ENCODE measurements around the gene BEGAIN. TPM values are rescaled to one million over a fixed set of nuclear protein-coding genes. Genes with fewer than 3 reads are reported as not detected.

Gene BEGAIN
- total and polyA plus RNA-seq, 2 donors = 1.8 to 3.1 TPM

DNA sequence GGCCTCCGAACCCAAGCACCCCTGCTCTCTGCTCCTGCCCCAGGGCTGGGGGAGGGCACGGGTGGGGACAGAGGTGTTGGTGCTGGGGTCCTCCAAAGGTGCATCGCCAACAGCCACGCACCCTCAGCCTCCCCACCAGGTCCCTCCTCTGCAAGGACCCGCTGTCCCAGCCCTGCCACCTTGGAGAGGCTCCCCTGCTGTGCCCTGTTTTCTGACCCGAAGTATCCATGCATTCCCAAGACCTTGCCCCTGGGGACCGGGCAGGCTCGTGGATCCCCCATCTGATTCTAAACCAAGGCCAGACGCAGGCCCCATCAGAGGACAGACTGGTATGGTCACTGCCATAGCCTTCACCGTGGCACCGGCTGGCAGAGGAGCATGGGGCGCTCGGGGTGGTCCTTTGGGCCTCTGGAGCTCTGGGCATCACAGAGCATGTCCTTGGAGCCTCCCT, 22.7 kb upstream of the BEGAIN start:
- no peak for DNase-seq (ENCODE audit: extremely low spot score)
- H3K4me1 ChIP-seq (ENCODE audit: insufficient read depth) = no peaks in the 10 kb centered on the region
- H3K4me3 ChIP-seq (ENCODE audit: low read depth, low read length) = no peak overlapping the region
- H3K36me3 ChIP-seq (ENCODE audit: insufficient read depth) = no peaks in the 10 kb centered on the region
- WGBS = 93% methylated on average over 13 of the region's 13 CpGs
- H3K27ac ChIP-seq (ENCODE audit: low read depth) = no peak overlapping the region

DNA sequence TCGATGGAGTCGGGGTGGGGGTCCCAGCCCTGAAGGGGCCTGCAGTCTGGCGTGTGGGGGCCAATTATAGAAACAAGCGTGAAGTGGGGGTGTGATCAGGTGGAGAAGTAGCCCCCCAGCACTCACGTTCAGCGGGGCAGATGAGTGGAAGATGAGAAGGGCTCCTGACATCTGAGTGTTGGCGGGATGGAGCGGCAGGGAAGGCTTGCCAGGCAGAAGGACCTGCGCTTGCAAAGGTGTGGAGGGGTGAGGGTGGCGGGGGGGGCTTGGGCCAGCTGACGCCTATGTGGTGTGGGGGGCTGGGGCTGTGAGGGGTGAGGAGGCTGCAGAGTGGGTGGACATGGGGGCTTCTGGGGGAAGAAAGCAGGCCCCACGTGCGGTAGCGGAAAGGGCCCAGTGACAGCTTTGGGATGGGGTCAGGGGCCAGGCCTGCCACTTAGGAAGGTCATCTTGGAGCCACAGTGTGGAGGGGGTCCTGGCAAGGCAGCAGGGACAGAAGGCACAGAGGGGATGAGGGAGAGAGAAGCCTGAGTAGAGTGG, 22.2 kb upstream of the BEGAIN start:
- Histone ChIP-seq H3K4me3 (ENCODE audit: low read depth, low read length) (no peak overlapping the region), H3K27ac (ENCODE audit: low read depth) (no peak overlapping the region), H3K4me1 (ENCODE audit: insufficient read depth) (no peaks in the 10 kb centered on the region), H3K36me3 (ENCODE audit: insufficient read depth) (no peaks in the 10 kb centered on the region)
- WGBS = 88% methylated on average over 14 of the region's 14 CpGs
- DNase-seq (ENCODE audit: extremely low spot score) = no peak

DNA sequence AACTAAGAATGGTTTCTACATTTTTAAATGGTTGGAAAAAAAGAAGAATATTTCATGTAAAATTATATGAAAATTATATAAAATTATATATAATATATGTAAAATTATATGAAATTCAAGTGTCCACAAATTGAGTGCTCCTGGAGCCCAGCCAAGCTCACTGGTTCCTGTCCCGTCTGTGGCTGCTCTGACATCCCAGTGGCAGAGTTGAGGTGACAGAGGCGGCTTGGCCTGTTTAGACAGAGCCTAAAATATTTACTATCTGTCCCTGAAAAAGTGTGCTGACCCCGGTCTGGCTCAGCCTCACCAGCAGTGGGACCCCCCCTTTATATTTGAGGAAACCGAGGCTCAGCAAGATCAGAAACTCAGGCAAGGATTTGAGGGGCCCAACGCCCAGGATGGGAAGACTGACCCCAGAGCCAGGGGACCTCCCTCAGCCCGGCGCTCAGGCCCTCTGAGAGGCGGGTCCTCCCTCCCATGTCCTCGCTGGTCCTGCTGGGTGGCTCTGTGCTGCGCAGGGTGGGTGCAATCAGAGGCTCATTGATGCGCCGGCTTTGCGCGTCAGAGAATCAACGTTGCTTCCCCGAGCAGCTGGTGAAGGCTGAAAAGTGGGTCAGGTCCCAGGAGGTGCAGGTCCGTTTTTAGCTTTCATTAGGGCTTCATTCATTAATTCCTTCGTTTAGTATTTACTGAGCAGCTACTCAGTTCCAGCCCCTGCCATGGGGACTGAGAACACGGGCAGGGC, 21.5 kb upstream of the BEGAIN start:
- 83% methylated on average over 19 of the region's 19 CpGs for WGBS
- no peak for DNase-seq (ENCODE audit: extremely low spot score)
- H3K4me3 ChIP-seq (ENCODE audit: low read depth, low read length) = no peak overlapping the region
- no peaks in the 10 kb centered on the region for H3K4me1 ChIP-seq (ENCODE audit: insufficient read depth)
- H3K36me3 ChIP-seq (ENCODE audit: insufficient read depth) = no peaks in the 10 kb centered on the region
- no peak overlapping the region for H3K27ac ChIP-seq (ENCODE audit: low read depth)

DNA sequence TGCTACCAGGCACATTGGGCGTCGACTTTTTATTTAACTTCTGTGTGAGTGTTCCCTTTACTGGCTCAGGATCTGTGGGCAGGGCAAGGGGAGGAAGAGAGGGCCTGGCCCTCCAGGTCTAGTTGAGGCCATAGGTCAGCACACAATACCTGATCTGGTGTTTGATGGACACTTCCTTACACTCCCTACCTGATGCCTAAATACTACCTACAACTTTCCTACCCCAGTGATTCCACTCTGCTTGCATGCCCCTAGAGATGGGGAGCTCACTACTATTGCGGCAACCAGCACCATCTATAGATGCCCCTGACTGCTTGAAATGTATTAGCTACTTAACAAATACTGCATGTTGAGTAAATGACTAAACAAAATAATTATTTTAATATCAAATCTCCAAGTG, 20.8 kb upstream of the BEGAIN start:
- Histone ChIP-seq H3K4me1 (ENCODE audit: insufficient read depth) (no peaks in the 10 kb centered on the region), H3K4me3 (ENCODE audit: low read depth, low read length) (no peak overlapping the region), H3K27ac (ENCODE audit: low read depth) (no peak overlapping the region), H3K36me3 (ENCODE audit: insufficient read depth) (no peaks in the 10 kb centered on the region)
- WGBS = 94% methylated on average over 3 of the region's 3 CpGs
- no peak for DNase-seq (ENCODE audit: extremely low spot score)

DNA sequence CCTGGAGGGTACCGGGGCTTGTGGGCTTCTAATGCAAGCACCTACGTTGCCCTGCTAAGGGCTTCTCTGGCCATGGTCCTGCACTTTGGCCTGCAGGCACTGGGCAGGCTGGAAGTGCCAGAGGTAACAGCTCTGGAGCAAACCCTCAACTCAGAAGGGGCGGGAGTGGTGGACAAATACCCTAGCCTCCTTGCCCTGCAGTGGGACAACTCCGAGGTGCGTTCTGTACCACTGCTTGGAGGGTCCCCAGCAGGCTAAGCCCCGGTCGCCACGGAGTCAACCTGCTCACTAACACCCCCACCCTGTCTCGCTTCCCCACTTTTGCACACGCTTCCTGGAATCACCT, 20.4 kb upstream of the BEGAIN start:
- no peak for DNase-seq (ENCODE audit: extremely low spot score)
- 91% methylated on average over 10 of the region's 10 CpGs for WGBS
- Histone ChIP-seq H3K4me3 (ENCODE audit: low read depth, low read length) (no peak overlapping the region), H3K36me3 (ENCODE audit: insufficient read depth) (no peaks in the 10 kb centered on the region), H3K27ac (ENCODE audit: low read depth) (no peak overlapping the region), H3K4me1 (ENCODE audit: insufficient read depth) (no peaks in the 10 kb centered on the region)

DNA sequence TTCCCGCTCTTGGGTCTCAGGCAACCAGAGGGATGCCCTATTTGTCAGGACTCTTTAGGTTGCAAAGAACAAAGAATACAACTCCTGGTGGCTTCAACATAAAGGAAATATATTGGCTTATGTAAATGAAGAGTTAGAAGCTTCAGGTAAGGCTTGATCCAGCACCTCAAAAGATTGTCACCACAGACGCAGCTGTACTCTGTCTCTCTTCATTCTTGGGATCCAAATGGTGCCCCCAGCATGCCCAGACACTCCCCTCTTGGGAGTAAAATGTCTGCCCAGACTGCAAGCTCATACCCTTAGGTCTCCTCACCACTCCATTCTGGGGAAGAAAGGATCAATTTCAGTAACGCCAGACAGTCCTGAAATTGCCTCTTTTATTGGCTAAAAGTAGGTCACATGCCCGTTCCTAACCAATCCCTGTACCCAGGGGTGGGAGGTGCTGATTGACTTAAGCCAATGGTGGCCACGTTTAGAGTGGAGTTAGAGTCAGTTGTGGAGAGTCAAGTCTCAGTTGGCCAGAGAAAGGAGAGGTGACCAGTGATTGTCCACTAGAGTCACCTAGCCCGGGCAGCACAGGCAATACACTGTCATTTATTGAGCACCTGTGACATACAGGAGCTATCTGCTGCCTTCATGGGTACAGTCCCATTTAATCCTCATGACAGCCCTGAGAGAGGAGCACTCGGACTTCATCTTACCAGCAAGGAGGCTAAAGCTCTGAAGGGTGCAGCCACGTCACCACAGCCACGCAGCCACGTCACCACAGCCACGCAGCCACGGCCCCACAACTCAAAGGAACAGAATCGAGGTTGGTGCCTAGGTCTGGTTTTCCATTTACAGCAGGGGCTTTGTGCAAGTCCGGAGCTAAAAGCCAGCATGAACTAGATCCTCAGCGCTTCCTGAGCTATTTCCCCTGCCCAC, 19.7 kb upstream of the BEGAIN start:
- WGBS = 88% methylated on average over 15 of the region's 15 CpGs

DNA sequence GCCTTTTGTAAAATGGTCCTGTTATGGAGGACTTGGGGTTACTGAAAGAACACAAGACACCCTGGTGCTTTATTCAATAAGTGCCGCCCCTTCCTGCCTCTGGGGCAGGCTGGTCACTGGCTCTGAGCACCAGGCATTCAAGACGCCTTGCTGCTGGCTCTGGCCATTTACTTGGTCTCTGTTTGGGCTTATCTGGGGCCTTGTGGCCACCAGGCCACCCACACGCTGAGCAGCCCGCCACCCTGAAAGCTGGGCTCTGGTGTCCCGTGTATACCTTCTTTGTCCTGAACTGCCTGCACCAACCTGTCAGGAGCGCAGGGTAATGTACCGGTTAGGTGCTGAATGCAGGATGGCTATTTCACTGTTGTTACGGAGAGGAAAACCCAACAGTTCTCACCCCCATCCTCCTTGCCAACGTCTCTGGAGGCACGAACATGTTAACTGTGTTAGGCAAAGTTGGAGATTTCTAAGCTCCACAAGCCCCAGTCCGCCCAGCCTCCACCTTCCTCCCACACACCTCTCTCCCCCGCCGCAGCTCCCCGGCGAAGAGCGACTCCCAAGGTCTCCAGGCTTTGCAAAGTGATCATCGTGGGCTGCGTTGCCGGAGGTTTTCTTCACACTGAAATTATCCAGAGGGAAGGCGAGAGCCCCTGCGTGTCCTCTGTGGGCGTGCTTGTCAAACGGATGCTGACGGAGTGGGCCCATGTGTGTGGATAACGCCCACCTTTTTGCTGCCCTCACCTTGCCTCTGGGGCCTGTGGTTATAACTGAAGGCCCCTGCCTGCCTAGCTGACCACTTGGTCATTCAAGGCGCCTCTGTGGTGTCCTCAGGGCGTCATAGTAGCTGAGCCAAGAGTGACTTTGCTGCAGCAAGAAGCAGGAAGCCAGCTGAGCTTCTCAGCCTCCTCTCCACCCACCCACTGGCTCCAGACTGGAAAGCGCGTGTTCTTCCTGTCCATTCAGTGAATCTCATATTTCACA, 18.8 kb upstream of the BEGAIN start:
- Histone ChIP-seq H3K27ac (ENCODE audit: low read depth) (no peak overlapping the region), H3K36me3 (ENCODE audit: insufficient read depth) (no peaks in the 10 kb centered on the region), H3K4me3 (ENCODE audit: low read depth, low read length) (no peak overlapping the region), H3K4me1 (ENCODE audit: insufficient read depth) (no peaks in the 10 kb centered on the region)
- WGBS = 80% methylated on average over 29 of the region's 29 CpGs
- DNase-seq (ENCODE audit: extremely low spot score) = no peak

More for the DNA sequence above, 19.7 kb upstream of the BEGAIN start:
- no peak for DNase-seq (ENCODE audit: extremely low spot score)
- Histone ChIP-seq H3K4me3 (ENCODE audit: low read depth, low read length) (no peak overlapping the region), H3K36me3 (ENCODE audit: insufficient read depth) (no peaks in the 10 kb centered on the region), H3K4me1 (ENCODE audit: insufficient read depth) (no peaks in the 10 kb centered on the region), H3K27ac (ENCODE audit: low read depth) (no peak overlapping the region)

DNA sequence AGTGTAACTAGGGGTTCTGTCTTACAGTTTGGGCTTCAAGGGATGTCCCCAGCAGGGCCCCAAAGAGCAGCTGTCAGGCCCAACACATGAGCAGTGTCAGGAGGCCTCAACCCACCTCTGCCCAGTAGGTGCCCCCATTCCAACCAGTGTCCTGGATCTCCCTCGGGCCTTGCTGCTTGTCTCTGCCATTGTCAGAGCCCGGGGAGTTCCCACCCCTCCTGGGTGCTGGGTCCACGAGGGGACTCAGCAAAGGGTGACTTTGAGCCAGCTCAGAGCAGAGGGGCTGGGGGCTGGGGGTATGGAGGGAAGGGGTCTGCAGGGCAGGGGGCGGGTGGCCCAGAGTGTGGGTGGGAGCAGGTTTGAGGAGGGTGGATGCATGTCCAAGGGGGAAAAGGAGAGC, 18.0 kb upstream of the BEGAIN start:
- Histone ChIP-seq H3K4me1 (ENCODE audit: insufficient read depth) (no peaks in the 10 kb centered on the region), H3K36me3 (ENCODE audit: insufficient read depth) (no peaks in the 10 kb centered on the region), H3K4me3 (ENCODE audit: low read depth, low read length) (no peak overlapping the region), H3K27ac (ENCODE audit: low read depth) (no peak overlapping the region)
- WGBS = 83% methylated on average over 4 of the region's 4 CpGs
- DNase-seq (ENCODE audit: extremely low spot score) = no peak

DNA sequence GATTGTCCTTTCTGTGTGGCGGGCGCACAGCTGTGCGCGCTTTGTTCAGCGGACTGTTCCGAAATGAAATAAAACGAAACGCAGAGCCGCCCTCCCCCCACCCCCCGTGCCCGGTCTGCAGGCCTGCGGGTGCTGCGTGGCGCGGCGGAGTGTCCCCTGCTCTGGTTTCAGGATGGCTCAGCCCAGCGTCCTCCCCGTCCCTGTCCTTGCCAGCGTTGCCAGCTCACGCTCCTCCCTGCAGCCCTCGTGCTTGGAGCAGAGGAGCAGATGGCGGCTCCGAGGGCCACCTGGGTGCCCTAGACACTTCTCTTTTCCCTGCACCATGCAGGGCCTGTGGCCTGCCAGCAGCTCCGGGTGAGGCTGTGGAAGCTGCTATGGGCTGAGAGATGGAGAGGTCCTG, 17.5 kb upstream of the BEGAIN start:
- no peaks in the 10 kb centered on the region for H3K4me1 ChIP-seq (ENCODE audit: insufficient read depth)
- H3K36me3 ChIP-seq (ENCODE audit: insufficient read depth) = no peaks in the 10 kb centered on the region
- H3K27ac ChIP-seq (ENCODE audit: low read depth) = no peak overlapping the region
- DNase-seq (ENCODE audit: extremely low spot score) = no peak
- WGBS = 92% methylated on average over 24 of the region's 24 CpGs
- no peak overlapping the region for H3K4me3 ChIP-seq (ENCODE audit: low read depth, low read length)

DNA sequence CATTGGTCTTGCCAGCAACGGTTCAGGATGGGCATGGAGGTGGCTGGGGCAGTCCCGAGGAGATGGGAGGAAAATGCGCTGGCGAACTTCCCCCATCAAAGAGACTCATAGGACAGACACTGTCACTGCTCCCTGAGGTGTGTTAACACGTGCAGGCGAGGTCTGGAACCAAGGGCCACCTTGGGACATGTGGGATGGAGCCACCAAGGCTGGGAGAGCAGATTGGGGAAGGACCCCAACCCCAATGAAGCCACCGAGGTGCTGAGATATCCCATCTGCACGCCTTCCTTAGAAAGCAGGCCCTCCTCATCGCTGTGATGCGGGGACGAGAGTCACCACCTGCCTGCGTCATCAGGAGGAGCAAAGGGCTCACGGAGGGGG, 16.9 kb upstream of the BEGAIN start:
- WGBS = 94% methylated on average over 13 of the region's 13 CpGs
- no peak overlapping the region for H3K4me3 ChIP-seq (ENCODE audit: low read depth, low read length)
- no peak overlapping the region for H3K27ac ChIP-seq (ENCODE audit: low read depth)
- DNase-seq (ENCODE audit: extremely low spot score) = no peak
- H3K36me3 ChIP-seq (ENCODE audit: insufficient read depth) = no peaks in the 10 kb centered on the region
- no peaks in the 10 kb centered on the region for H3K4me1 ChIP-seq (ENCODE audit: insufficient read depth)

DNA sequence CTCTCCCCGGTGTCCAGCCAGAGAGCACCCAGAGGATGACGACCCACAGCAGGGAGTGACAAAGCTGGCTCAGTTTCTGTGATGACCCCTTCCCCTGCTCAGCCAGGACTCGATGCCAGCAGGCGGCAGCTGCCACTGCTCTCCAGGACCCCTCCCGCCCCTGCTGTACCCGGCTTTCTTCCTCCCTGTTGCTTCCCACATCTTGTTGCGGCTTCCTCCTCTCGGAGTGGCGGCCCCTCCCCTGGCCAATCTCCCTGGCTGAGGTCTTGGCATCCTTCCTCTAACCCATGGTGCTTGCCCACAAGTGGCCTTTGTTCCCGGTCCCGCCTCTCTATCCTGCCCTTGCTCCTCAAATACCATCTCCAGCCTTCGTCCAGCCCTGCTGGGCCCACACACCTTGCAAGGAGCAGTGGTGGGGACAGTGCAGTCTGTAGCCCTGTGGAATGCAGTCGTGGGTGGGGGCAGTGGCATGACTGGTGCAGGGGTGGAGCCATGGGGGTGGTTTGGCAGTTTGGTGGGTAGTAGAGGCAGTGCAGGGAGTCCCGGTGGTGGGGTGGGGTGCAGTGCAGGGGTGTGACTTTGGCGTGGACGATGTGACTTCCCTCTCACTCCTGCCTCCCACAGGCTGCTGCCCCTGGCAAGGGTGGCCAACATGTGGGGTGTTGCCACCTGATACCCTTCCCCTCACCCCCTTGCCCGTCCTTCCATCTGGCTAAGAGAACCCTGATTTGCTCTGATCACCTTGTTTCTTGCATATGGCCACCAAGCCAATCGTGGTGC, 16.3 kb upstream of the BEGAIN start:
- 69% methylated on average over 18 of the region's 18 CpGs for WGBS
- H3K4me1 ChIP-seq (ENCODE audit: insufficient read depth) = no peaks in the 10 kb centered on the region
- H3K36me3 ChIP-seq (ENCODE audit: insufficient read depth) = no peaks in the 10 kb centered on the region
- H3K4me3 ChIP-seq (ENCODE audit: low read depth, low read length) = no peak overlapping the region
- no peak for DNase-seq (ENCODE audit: extremely low spot score)
- H3K27ac ChIP-seq (ENCODE audit: low read depth) = no peak overlapping the region

DNA sequence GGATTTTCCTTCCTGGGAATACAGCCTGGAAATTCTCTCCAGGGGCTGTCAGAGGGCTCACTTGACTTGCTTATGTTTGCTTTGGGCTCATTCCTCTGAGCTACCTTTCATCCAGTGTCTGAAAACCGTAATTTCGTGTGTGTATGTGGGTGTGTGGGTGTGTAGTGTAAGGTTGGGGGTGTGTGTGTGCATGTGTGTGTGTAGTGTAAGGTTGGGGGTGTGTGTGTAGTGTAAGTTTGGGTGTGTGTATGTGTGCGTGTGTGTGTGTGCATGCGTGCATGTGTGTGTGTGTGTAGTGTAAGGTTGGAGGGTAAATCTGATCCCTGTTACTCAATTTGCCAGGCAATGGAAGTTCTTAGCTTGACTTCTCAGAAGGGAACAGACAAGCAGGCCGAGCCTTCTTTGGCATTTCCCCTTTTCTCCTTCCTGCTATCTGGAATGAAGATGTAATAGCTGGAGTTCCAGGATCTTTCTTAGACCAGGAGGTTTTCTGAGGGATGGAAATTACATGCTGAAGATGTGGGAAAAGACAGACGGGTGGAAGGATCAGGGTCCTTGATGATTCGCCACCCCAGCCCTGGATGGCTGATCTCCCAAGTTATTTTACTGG, 15.5 kb upstream of the BEGAIN start:
- DNase-seq (ENCODE audit: extremely low spot score) = no peak
- WGBS = 64% methylated on average over 7 of the region's 7 CpGs
- Histone ChIP-seq H3K36me3 (ENCODE audit: insufficient read depth) (no peaks in the 10 kb centered on the region), H3K4me3 (ENCODE audit: low read depth, low read length) (no peak overlapping the region), H3K4me1 (ENCODE audit: insufficient read depth) (no peaks in the 10 kb centered on the region), H3K27ac (ENCODE audit: low read depth) (no peak overlapping the region)
